Fibroblast of skin of back (primary cell): Measurements from ENCODE around the gene SLC7A8.

Source experiments
- DNase-seq: peaks from one replicate; pipeline ENCODE4 v3.0.0-alpha.2; 2013

SLC7A8 gene

DNA sequence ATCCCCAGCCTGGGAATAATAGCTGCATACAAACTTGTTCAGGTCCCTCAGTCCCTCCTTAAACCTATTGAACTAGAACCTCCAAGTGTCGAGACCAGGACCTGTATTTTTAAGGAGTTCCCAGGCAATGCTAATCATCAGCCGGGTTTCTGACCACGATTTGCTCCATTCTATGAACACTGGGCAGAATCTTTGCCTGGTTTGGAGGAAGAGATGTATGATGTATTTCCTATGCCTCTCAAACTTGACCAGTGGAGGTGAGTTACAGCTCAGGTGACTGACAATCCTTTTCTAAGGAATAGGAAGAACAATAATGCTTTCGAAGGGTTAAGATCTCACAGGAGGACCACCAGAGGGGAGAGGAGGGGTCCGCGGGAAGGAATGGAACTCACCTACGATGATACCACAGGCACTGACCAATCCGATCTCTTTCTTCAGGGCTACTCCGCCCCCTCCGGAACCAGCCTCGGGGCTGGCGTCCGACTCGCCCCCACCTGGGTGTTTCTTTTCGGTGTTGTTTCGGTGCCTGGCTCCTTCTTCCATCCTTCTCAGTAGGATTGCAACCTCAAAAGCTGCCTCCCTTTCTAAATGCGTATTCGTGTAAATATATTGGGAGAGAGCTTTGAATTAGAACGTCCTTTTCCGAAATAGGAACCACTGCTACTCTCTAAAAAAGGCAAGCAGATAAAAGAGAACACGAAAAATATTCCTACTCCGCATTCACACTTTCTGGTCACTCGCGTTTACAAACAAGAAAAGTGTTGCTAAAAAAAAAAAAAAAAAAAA is 895 bp downstream of the SLC7A8 start:
- no peak for DNase-seq

DNA sequence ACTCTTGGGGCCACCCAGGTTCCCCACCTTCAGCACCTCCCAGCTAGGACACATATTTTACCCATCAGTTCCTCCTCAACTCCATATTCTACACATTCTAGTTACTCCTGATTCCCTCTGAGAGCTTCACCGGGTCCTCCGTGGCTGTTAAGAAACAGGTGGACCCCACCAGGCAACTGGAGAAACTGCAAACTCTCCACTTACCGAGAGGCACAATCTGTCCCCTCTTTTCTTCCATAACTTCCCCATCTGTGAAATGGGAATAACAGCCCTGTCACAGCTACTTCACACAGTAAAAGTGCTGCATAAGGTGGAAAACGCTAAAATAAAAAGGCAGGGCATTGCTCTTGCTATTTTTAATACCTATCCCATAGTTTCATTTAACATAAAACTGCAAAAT is 1.5 kb downstream of the SLC7A8 start:
- DNase-seq, result no peak

DNA sequence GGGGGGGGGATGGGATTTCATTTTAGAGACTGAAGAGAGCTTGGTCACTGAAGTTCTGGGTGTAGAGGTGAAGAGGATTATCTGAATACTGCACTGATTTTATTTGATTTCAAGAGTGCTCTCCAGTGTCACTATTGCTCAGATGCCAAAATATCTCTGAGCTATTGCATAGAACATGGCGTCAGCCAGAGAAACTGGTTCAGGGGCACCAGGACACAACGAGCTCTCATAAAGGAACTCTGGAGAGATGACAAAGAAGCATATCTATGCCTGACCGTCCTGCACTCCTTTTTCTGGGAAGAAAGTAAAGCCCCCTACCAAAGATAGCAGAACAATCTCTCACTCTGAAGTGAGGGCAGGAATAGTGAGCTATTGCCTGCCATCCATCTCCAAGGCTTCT is 2.0 kb downstream of the SLC7A8 start:
- DNase-seq, result no peak

DNA sequence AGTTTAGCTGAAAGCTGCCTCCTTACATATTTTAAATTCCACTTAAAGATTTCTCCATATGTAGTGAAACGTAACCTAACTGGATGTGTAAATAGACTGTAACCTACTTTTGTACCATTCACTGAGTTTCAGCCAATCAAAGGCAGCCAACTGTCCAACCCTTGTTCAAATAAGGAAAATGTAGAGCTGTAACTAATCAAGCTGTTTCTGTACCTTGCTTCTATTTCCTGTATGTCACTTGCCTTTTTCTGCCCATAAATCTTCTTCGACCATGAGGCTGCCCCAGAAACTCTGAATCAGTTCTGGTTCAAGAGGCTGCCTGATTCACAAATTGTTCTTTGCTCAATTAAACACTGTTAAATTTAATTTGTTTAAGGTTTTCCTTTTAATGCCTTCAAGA is 6.3 kb downstream of the SLC7A8 start:
- no peak for DNase-seq

DNA sequence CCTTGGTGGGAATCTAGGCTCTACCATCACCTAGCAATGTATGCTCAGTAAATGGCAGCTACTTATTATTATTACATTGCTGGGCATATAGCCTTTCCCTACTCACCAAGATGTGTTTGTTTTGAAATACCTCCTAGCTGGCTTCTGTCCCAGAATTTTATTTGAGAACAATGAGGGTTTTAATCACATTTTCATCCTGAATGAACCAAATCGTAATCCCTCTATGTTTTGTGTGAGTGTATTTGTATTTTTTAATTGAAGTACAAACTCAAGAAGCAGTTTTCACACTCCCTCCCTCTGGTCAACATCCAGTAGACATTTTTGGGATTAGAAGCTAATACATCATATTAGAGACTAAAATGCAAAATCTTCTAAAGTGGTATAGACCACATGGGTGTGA is 7.6 kb downstream of the SLC7A8 start:
- no peak for DNase-seq

DNA sequence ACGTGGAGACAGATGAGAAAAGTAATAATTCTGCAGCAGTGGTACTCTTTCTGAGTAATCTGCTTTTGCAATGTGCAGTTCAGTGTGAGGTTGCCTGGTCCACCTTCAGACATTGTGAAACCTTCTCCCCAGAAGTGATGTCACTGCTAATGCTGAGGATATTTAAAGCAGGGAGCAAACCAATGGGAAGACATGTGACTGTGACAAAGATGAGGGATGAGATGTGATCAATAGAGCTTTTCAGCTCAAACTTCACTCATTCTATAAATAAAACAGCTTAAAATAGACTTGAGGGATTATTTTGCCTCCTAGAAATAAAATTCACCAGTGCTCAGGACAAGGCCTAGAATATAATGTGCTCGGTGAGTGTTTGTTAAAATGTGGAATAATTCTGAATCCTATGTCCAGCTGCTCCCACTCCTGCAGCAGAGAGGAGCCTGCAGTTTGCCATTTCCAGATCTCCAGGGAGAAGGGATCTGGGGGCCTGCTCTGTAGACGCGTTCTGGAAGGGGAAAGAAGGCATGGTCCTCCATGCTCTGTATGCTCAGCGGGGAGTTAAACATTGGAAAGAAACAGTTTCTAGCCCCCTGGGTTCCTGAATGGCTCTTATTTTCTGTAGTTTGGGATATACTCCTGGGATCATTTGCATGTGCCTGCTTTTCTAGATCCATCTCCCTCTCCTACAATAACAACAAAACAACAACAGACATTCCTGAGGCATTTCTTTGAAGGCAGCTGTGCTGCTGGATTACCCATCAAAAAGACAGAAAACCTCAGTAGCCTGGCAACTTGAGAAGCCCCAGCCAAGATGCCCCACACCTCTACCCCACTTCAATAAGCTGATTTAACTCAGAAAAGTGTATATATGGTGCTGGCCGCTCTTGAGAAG is 8.9 kb downstream of the SLC7A8 start:
- no peak for DNase-seq

DNA sequence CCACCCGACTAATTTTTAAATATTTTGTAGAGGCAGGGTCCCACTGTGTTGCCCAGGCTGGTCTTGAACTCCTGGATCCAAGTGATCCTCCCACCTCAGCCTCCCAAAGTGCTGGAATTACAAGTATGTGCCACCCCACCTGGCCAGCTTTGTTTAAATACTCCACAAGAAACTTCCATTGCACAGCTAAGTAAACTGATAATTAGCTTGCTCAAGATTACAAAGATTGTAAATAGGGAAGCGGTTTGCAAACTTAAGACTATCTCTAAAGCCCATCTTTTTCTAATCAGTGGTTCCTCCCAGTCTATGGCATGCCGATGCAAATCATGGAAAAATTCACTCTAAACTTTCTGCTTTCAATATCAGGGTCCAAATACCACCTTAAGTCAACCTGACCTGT is 9.7 kb downstream of the SLC7A8 start:
- DNase-seq, result no peak

DNA sequence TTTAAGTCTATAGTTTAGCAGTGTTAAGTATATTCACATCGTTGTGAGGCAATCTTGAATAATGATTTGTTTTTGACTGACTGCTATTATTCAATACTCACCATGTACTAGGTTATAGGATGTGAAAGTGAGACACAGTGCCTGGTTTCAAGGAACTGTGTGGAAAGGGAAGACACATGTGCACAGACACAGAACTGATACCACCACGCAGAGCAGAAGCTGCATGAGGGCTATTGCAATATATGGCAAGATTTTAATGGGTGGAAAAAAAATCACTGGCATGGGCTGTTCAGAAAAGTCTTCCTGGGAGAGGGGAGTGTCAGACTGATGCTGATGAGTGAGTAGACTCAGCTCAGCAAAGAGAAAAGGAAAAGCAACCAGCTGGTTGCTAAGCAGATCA is 10.4 kb downstream of the SLC7A8 start:
- no peak for DNase-seq

DNA sequence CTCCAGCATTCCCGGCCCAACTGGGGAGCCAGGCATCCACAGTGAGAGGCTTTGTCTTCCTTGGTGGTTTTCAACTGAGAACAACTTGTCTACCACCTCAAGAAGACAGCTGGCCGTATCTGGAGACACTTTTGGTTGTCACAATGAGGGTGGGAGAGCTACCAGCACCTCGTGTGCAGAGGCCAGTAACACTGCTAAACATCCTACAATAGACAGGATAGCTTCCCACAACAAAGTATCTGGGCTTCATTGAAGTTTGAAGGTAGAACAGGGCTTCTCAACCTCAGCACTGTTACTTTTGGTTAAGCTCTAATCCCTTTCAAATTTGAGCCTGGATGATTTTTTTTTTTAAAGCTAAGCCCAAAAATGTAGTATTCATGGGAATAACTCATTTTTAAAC is 10.9 kb downstream of the SLC7A8 start:
- no peak for DNase-seq

DNA sequence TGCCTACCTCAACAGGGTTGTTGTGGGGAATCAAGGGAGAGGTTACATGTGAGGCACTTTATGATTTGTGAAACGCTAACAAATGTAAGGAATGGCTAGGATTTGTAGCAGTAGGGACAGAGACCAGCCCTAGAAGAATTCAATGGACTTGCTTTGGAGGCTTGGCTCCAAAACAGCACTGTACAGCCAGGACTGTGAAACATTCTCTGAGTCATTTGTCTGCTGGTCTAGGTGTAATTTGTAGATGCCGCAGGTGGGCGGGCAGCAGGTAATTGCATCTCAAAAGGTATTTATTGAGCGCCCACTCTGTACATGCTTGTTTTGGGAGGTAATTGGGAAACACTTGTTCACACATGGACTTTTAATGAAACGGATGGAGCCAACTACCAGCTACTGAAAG is 11.4 kb downstream of the SLC7A8 start:
- DNase-seq, result no peak

DNA sequence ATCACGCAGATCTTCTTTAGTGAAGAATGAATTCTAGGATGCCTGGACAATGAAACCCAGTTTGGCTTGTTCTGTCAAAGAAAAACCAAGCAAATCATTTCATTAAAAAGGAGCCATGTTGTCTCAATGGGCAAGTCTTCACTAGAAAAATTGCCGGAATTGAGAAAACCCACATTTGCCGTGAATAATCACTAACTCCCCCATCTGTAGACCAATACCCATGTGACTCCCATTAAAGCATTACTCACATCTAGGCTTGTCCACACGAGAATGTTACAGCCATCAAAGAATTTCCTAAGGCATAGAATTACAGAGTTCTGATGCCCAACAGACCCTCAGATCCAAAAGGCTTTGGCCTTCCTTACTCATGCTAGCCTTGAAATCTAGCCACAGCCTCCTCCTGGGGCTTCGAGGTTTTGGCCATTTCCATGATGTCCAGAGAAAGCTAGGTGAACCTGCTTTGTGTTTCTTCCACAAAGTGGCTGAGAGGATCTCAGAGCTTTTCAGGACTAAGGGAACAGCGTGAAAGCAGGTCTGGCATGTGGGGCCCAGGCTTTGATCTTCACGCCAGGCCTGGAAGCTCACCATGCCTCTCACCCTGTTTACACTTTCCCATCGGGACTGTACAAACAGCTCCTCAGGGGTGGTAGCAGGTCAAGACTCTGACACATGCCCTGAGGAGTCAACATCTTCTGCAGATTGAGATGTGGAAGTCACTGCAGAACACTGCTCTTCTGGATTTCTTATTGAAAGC is 12.1 kb downstream of the SLC7A8 start:
- no peak for DNase-seq

DNA sequence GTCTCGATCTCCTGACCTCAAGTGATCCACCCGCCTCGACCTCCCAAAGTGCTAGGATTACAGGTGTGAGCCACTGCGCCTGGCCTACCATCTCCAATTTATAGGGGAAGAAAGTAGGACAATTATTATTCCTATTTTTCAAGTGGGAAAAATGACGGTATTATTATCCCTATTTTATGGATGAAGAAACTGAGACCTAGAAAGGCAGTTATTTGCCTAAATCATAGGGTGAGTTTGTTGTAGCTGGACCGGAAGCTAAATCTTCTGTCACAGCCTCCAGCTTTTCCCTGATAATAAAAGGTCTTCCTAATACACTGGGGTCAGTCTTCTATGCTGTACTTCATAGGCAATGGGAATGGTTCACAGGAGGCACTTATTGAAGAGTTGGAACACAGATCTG is 13.8 kb downstream of the SLC7A8 start:
- DNase-seq, result no peak

DNA sequence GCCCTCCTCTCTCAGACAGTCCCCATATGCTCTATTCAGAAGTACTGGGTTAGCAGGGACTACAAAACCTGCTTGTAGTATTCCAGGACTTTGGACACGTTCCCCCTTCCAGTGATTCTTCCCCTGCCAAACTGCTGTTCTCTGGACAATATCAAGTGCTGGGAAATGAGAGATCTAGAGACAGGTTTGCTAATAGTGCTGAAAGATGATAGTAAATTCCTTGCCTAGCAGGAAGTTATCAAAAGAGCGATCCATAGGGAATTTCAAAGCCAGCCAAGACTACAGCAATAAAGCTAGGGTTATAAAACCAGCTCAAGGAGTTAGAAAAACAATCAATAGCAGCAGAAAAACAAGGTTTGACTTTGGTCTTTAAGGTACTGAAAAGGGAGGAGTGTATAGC is 15.2 kb downstream of the SLC7A8 start:
- DNase-seq, result no peak

DNA sequence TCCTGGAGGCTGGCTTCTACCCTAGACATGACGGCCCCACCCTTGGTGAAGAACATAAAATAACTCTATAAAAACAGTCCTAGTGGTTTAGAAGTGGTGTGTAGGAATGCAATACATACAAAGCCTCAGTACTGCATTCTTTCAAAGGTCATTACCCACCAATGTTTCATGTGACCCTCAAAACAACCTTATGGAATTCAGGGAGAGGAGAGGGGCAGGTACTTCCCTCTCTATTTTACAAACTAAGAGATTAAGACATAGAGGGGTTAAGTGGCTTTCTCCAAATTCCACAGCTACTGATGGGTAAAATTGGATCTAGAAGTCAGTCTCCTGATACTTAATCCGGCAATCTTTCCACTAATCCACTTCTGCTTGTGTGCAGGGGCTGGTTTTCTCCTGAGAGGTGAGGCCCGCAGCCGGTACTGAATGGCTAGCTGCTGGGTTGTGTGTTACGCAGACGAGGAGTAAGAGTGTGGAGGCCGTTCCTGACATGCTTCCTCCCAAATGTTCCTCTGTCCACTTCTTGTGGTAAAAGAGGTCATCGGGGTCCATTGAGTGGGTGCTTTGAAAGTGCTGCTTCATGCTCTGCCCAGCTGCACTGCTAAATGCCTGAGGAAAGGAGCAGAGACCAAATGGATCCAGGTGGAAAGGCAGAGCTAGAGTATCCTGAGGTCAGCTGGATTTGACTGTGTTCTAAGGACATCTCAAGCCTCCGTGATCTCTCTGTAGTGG is 16.2 kb downstream of the SLC7A8 start:
- DNase-seq, result no peak

DNA sequence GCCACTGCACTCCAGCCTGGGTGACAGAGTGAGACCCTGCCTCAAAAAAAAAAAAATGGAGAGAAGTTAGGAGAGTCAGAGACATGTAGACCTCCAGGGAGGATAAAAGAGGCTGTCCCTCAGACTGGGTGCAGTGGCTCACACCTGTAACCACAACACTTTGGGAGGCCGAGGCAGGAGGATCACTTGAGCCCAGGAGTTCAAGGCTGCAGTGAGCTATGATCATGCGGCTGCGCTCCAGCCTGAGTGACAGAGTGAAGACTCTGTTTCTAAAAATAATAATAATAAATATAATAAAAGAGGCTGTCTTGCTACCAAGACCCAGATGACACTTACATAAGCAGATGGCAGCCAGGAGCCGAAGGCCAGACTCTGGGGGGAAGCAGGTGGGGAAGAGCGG is 18.5 kb downstream of the SLC7A8 start:
- DNase-seq, result no peak

DNA sequence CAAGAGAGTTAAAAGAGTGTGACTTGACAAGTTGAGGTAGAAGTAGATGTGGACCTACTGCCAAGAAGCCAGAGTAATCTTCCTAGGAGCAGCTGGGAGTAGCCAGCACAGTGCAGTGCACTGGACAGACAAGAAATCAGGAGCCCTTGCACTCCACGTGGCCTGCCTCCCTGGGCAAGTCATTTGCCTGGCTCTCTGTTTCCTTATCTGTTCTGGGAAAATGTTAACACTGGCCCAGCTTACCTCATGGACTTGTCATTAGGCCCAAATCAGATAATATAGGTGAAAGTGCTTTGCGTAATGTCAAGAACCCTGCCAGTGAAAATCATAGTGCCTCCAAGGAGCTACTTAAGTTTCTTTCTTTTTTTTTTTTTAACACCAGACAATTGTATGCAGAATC is 19.2 kb downstream of the SLC7A8 start:
- no peak for DNase-seq

DNA sequence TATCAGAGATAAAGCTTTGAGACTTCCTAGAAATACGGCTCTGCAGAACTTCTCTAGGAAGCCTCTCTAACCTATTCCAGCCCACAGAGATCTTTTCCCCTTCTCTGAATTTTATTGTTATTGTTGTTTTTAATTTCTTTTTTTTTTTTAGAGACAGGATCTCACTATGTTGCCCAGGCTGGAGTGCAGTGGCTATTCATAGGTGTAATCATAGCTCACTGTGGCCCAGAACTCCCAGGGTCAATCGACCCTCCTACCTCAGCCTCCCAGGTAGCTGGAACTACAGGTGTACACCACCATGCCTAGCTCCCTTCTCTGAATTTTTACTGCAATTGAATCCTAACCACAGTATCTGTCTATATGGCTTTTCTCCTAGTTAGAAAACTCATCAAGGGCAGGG is 19.6 kb downstream of the SLC7A8 start:
- DNase-seq, result no peak

DNA sequence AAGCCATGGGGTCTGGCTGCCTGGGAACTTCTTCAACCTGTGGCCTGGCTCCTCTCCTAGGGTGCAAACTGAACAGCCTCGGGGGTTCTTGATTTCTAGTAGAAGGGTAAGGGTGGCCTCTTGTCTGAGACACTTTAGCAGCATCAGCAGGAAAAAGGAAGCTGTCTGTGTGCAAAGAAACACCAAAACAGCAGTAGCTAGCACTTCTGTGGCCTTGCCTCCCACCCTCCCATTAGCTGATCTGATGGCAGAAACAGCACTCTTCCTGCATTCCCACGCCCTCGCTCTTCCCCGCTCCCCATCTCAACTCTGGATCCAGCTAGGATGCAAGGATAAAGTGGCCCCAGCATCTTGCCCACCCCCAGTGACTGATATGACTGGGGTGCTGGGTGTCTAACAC is 20.7 kb downstream of the SLC7A8 start:
- no peak for DNase-seq

DNA sequence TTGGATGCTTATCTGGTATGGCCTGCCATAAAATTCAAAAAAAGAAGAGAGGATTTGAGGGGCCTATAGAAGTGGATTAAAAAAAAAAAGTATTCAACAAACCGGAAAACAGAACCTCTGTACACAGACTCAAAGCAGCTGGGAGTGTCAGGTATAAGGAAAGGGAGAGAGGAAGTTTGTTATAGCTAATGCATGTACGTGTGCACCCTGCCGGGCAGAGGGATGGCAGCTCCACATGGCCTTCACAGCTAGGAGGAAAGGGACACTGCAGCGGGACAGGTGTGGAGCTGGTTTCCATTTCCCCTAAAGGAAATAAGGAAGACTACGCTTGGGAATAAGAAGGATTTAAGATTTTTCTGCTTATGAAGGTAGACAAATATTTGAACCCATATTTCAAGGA is 21.5 kb downstream of the SLC7A8 start:
- no peak for DNase-seq

DNA sequence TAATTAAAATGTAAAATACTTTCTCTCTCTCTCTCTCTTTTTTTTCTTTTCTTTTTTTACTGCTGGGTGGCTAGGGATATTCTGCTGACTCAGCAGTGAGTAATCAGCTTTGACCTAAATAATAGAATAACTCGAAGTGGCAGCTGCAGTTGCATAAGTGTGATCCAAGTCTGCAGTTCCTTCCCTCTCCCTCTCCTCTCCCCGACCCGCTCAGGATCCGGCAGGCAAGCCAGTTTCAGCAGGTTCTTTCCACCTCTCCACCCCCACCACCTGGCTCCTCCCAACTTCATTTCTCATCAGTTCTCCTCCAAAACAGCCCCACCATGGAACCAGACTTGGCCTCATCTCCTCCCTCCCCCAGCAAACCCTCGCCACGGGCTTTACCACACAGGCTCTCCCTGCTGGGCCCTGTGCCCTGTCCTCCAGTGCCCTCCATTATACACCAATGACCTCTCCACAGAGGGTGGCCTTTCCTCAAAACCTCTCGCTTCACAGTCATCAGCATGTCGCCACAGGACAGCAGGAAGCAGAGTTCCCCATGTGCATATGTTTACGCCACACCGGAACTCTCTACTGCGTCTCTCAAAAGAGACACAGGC is 22.4 kb downstream of the SLC7A8 start:
- peak; percentile 46 for DNase-seq

DNA sequence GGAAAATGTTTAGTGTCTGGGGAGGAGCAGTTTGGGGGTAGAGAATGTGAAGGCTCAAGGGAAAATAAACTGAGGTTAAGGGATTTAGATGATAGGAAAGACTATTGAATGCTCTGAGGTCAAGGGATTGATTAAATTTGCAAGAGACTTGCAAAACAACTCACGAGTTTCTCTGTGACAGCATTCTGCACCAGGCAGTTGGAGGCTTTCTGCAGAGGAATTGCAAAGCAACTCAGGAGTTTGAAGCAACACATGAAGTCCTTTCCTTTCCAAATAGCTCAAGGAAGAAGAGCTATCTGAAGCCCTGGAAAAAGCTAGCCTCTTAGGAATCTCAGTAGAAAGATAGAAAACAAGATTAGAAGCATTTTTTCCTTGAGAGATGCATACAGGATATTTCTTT is 23.9 kb downstream of the SLC7A8 start:
- DNase-seq, result no peak

DNA sequence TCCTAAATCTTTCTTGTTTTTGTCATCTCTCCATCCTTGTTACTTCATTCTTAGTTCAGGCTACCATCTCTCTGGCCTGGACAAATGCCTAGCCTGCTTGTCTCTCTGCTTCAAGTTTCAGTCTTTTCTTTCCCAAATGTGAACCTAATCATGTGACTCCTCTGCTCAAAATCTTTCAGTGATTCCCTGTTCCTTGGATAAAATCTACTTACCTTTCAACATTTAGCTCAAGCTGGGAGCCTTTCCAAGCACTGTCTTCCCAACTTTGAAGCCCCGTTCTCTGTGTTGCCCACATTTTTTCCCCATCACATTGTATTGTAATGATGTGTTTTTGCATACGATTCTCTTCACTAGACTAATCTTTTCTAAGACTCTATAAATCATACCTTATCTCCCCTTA is 24.7 kb downstream of the SLC7A8 start:
- no peak for DNase-seq
